ENCODE results near the gene TIMP2.
"Not testable (repeated sequence)": the region's sequence is repeated elsewhere in the genome, so short reads cannot be mapped to it uniquely, and the experiment has no call there.

The TIMP2 gene

DNA sequence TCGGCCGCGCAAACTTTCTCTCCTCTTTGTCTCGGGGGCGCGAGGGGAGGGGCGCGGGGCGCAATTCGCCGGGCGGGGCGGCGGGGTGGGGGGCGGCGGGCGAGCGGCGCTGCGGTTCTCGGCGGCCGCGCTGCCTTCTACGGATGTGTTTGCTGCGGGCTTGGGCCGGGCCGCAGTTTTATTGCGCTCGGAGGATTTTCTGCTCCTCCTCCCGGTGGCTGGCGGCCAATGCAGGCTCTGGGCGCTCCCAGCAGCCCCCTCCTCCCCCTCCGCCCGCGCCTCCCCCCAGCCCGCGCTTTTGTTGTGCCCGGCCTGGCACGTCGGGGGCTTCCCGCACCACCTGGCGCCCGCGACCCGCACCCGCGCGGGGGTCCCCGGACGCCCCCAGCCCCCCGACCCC is at the start of gene TIMP2:
Gene TIMP2 (minus strand): TSS at position 154 of the 400 bp plus-strand sequence. CDS start 299 bp downstream, outside the sequence.
- no peak within 1 kb of the TSS for H3K27ac Mint-ChIP-seq
- peak within 1 kb of the TSS; percentile 60 for H3K4me3 Mint-ChIP-seq
- ATAC-seq (peak; percentile 79), DNase-seq (ENCODE audit: low spot score in 2 of 2) (peak in 1 of 2 donors; percentile 13)
- peaks cover 15% of the 10 kb centered on the region for H3K4me1 Mint-ChIP-seq
- no peaks in the 10 kb centered on the region for H3K36me3 Mint-ChIP-seq
- H3K9me3 Mint-ChIP-seq, result no peaks in the 10 kb centered on the region

DNA sequence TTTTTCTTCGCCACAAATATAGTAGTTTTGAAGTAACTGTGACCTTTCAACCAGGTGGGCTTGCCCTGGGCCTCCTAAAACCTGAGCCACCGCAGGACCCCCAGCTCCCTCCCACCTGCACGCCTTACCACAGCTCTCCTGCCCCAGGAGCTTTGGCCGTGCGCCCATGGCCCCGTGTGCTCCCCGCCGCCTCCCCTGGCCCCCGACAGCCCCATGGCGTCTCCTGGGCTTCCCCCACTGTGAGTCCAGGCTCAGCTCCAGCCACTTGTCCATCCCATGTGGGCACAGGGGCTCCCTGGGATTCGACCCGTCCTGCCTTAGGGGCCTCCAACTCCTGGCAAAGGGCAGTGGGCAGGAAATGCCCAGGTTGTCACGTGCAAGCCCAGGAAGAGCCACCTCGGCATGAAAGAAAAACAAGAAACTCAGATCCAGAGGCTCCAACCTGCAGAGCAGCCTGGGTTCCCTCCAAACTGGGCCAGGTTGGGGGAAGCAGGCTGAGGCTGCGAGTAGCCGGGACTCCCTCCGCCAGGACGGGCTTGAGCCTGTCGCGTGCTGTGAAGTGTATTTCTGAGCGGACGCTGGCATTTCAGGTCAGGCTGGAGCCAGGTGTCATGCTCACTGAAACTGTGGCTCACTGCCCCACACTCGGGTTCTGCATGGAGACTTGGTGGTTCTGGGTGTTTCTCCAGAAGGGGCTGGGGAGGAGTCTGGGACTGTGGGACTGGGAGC is 48.8 kb upstream of the TIMP2 start:
- DNase-seq (ENCODE audit: low spot score in 2 of 2), result no peak
- peaks cover 7% of the 10 kb centered on the region for H3K4me1 Mint-ChIP-seq
- no peaks in the 10 kb centered on the region for H3K36me3 Mint-ChIP-seq
- no peak overlapping the region for H3K27ac Mint-ChIP-seq
- H3K4me3 Mint-ChIP-seq, result no peak overlapping the region
- ATAC-seq, result no peak
- no peaks in the 10 kb centered on the region for H3K9me3 Mint-ChIP-seq

GRCh38 chr17:78973196-78973595 is 48.0 kb upstream of the TIMP2 start:
- Mint-ChIP-seq H3K9me3 (no peaks in the 10 kb centered on the region), H3K4me1 (peaks cover 7% of the 10 kb centered on the region), H3K4me3 (no peak overlapping the region), H3K36me3 (no peaks in the 10 kb centered on the region), H3K27ac (no peak overlapping the region)
- DNase-seq (ENCODE audit: low spot score in 2 of 2) (no peak), ATAC-seq (no peak)

DNA sequence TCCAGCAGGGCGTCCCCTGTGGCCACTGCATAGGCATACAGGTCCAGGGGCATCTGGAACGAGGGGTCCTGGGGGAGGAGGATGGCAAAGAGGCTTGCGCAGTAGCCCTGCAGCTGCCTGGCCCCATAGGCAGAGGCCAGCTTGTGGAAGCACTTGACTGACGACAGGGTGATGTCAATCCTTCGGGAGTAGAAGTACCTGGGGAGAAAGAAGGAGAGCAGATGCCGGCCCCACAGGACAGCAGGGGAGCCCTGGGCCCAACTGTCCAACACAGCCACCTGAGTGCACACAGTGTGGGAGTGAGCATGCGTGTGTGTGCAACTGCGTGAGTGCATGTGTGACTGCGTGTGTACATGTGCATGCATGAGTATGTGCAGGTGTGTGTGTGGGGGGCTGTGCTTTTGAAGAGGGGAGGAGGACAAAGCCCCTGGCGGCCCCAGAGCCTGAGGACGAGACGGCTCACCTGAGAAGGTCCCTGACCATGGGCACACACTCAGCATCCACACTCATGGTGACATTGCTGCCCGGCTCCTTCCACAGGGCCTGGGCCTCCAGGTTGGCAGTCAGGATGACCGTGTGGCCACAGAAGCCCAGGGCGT is 47.4 kb upstream of the TIMP2 start:
- DNase-seq (ENCODE audit: low spot score in 2 of 2), result no peak
- ATAC-seq, result no peak
- Mint-ChIP-seq H3K27ac (no peak overlapping the region), H3K4me1 (peaks cover 7% of the 10 kb centered on the region), H3K36me3 (no peaks in the 10 kb centered on the region), H3K9me3 (no peaks in the 10 kb centered on the region), H3K4me3 (no peak overlapping the region)

GRCh38 chr17:78971756-78972506 is 46.7 kb upstream of the TIMP2 start:
- Mint-ChIP-seq H3K27ac (peak overlapping the region; percentile 54), H3K4me1 (peaks cover 7% of the 10 kb centered on the region)
- no peak for ATAC-seq

DNA sequence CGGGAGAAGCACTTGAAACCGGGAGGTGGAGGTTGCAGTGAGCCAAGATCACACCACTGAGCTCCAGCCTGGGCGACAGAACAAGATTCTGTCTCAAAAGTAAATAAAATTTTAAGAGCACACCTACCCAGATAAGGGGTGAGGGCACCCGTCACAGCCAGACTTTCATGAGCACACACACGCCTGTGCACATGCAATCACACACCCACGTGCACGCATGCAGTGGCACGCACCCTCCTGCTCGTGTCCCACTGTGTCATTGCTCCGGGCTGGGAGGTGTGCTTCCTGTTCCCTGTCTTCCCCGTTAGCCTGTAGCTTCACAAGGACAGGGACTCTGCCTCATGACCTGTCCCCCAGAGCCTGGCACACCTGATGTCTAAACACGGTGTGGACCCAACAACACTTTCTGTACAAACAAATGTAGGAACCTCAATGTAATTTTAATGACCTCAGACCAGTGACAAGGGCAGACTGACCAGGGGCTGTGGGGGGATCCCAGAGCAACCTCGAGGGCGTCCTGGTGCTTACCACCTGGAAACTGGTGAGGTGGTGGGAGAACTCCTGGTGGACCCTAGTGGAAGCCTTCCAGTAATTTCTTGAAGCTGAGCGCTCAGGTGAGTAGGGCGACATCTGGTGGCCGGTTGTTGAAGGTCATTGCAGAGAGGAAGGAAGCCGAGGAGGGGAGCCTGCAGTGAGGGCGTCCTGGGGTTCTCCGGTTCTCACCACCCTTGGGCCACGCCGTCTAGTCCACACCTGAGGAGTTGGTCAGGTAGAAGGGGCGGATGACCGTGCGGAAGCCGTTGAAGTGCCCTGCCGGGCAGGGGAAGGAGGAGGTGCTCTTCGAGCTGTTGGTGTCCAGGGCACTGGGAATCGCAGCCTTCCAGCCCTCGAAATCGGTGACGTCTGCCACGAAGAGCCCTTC is 45.9 kb upstream of the TIMP2 start:
- Mint-ChIP-seq H3K4me3 (no peak overlapping the region), H3K36me3 (no peaks in the 10 kb centered on the region)
- DNase-seq (ENCODE audit: low spot score in 2 of 2), result peak; percentile 75 to 88

More at GRCh38 chr17:78971756-78972506, 46.7 kb upstream of the TIMP2 start:
- no peak for DNase-seq (ENCODE audit: low spot score in 2 of 2)
- Mint-ChIP-seq H3K9me3 (no peaks in the 10 kb centered on the region), H3K4me3 (no peak overlapping the region), H3K36me3 (no peaks in the 10 kb centered on the region)

GRCh38 chr17:78969865-78970264 is 44.7 kb upstream of the TIMP2 start:
- no peaks in the 10 kb centered on the region for H3K36me3 Mint-ChIP-seq
- ATAC-seq (no peak), DNase-seq (ENCODE audit: low spot score in 2 of 2) (no peak)
- H3K27ac Mint-ChIP-seq, result no peak overlapping the region
- H3K4me1 Mint-ChIP-seq, result peaks cover 7% of the 10 kb centered on the region
- no peak overlapping the region for H3K4me3 Mint-ChIP-seq
- no peaks in the 10 kb centered on the region for H3K9me3 Mint-ChIP-seq

More for the DNA sequence above, 45.9 kb upstream of the TIMP2 start:
- Mint-ChIP-seq H3K27ac (peak overlapping the region; percentile 54), H3K9me3 (no peaks in the 10 kb centered on the region), H3K4me1 (peaks cover 7% of the 10 kb centered on the region)
- peak; percentile 62 for ATAC-seq

DNA sequence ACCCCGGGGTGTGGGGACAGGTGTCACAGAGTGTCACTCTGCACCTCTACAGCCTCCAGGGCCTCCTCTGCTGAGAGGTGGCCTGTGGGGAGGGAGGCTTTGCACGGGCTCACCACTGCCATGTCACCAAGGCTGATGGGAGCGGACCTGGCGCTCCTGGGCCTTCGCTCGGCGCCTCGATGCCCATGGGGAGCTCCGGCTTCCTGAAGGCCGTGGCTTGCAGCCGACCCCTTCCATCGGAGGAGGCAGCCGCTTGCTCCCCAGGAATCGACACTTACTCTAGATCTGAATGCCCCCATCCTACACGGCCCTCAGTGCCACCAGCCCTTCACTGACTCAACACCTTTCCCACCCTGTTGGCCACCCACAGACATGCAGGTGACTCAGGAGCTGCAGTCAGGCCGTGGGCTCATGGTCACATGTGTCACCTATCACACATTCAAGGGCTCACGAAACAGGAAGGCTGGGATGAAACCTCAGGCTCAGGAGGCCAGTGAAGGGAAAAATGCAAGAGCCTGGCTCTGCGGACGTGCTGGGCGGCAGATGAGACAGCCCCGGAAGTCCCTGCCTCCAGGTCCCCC is 42.7 kb upstream of the TIMP2 start:
- Mint-ChIP-seq H3K36me3 (no peaks in the 10 kb centered on the region), H3K4me3 (no peak overlapping the region), H3K9me3 (no peaks in the 10 kb centered on the region), H3K27ac (peak overlapping the region; percentile 61), H3K4me1 (peaks cover 7% of the 10 kb centered on the region)
- DNase-seq (ENCODE audit: low spot score in 2 of 2) (no peak), ATAC-seq (peak; percentile 51)

DNA sequence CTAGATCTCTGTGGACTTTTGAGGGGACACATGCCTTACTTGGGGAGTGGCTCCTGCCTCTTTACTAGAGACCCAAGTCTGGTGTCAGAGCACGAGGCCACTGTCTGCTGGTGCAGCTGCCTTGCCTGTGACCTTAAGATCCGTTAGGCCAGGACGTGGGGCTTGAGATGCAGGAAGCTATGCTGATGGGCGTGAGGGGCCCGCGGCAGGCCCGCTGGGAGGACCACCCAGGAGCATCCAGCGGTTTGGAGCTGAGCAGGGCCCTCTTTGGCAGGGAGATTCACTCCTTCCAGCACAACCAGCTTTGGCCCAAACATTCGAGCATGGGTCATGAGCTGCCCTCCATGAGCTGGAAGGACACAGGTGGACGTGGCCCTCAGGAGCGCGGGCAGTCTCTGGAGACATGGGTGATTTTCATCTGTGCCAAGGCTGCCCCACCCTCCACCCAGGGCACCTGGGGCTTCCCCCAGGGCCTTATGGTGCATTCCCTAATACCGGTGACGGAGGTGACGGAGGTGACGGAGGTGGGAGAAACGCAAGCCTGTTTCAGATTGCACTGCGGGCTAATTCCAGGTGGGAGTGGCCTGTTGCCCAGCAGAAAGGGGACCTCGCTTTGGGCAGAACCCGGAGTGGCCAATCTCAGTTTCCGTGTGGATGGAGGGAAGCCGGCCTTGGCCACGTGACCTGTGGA is 41.9 kb upstream of the TIMP2 start:
- no peak overlapping the region for H3K4me3 Mint-ChIP-seq
- ATAC-seq, result no peak
- no peaks in the 10 kb centered on the region for H3K9me3 Mint-ChIP-seq
- H3K4me1 Mint-ChIP-seq, result peaks cover 7% of the 10 kb centered on the region
- H3K27ac Mint-ChIP-seq, result no peak overlapping the region
- no peaks in the 10 kb centered on the region for H3K36me3 Mint-ChIP-seq
- no peak for DNase-seq (ENCODE audit: low spot score in 2 of 2)

- Mint-ChIP-seq H3K27ac (no peak overlapping the region), H3K36me3 (no peaks in the 10 kb centered on the region), H3K4me3 (no peak overlapping the region), H3K9me3 (no peaks in the 10 kb centered on the region), H3K4me1 (peaks cover 3% of the 10 kb centered on the region)
- no peak for ATAC-seq
- no peak for DNase-seq (ENCODE audit: low spot score in 2 of 2)
These were observed 41.1 kb upstream of the TIMP2 start for GRCh38 chr17:78966123-78966813.

- Mint-ChIP-seq H3K27ac (no peak overlapping the region), H3K36me3 (no peaks in the 10 kb centered on the region), H3K4me3 (no peak overlapping the region), H3K9me3 (no peaks in the 10 kb centered on the region), H3K4me1 (no peaks in the 10 kb centered on the region)
- ATAC-seq (no peak), DNase-seq (ENCODE audit: low spot score in 2 of 2) (no peak)
These were observed 40.3 kb upstream of the TIMP2 start for GRCh38 chr17:78965491-78965924.

- no peak overlapping the region for H3K27ac Mint-ChIP-seq
- DNase-seq (ENCODE audit: low spot score in 2 of 2) (no peak), ATAC-seq (no peak)
- H3K36me3 Mint-ChIP-seq, result peaks cover 4% of the 10 kb centered on the region
- H3K4me1 Mint-ChIP-seq, result no peaks in the 10 kb centered on the region
- H3K4me3 Mint-ChIP-seq, result no peak overlapping the region
- H3K9me3 Mint-ChIP-seq, result no peaks in the 10 kb centered on the region
These were observed 38.2 kb upstream of the TIMP2 start for GRCh38 chr17:78963378-78963777.

DNA sequence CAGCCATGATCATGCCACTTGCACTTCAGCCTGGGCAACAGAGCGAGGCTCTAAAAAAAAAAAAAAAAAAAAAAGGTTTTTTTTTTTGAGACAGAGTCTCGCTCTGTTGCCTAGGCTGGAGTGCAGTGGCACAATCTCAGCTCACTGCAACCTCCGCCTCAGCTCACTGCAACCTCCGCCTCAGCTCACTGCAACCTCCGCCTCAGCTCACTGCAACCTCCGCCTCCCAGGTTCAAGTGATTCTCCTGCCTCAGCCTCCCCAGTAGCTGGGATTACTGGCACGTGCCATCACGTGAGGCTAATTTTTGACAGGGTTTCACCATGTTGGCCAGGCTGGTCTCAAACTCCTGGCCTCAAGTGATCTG is 37.8 kb upstream of the TIMP2 start:
- H3K27ac Mint-ChIP-seq; H3K36me3 Mint-ChIP-seq; H3K4me3 Mint-ChIP-seq; H3K4me1 Mint-ChIP-seq; H3K9me3 Mint-ChIP-seq; DNase-seq (ENCODE audit: low spot score in 2 of 2); ATAC-seq: not testable (repeated sequence)
